GM21381 (cell line): ENCODE data around the gene ERC2.

ENCODE experiments used
- ATAC-seq: cut with Tn5 transposase; IDR thresholded peaks from one replicate; pipeline ENCODE4 v1.9.1; 2021; ENCODE audit warnings: mild to moderate bottlenecking, moderate library complexity; ENCODE audit not compliant: unreplicated experiment

ERC2 gene

GRCh38 chr3:56370991-56371775, 97.1 kb downstream of the ERC2 start:
- ATAC-seq = no peak

- no peak for ATAC-seq
These were observed 98.4 kb downstream of the ERC2 start for GRCh38 chr3:56369914-56370313.

GRCh38 chr3:56368846-56369245, 99.4 kb downstream of the ERC2 start:
- ATAC-seq = no peak

GRCh38 chr3:56366641-56367162, 101.6 kb downstream of the ERC2 start:
- ATAC-seq = no peak

- ATAC-seq = no peak
These were observed 102.2 kb downstream of the ERC2 start for GRCh38 chr3:56365905-56366640.

GRCh38 chr3:56364665-56365064, 103.6 kb downstream of the ERC2 start:
- no peak for ATAC-seq

- no peak for ATAC-seq
These were observed 104.5 kb downstream of the ERC2 start for GRCh38 chr3:56363720-56364119.

GRCh38 chr3:56361731-56362130, 106.5 kb downstream of the ERC2 start:
- ATAC-seq = no peak

- ATAC-seq = no peak
These were observed 111.0 kb downstream of the ERC2 start for GRCh38 chr3:56357266-56357665.

- no peak for ATAC-seq
These were observed 111.5 kb downstream of the ERC2 start for GRCh38 chr3:56356808-56357207.

- no peak for ATAC-seq
These were observed 112.6 kb downstream of the ERC2 start for GRCh38 chr3:56355570-56356185.

- ATAC-seq = no peak
These were observed 116.7 kb downstream of the ERC2 start for GRCh38 chr3:56351537-56351936.

GRCh38 chr3:56347219-56347871, 120.9 kb downstream of the ERC2 start:
- no peak for ATAC-seq

GRCh38 chr3:56342475-56342874, 125.8 kb downstream of the ERC2 start:
- no peak for ATAC-seq

GRCh38 chr3:56339671-56340070, 128.6 kb downstream of the ERC2 start:
- ATAC-seq = no peak

- no peak for ATAC-seq
These were observed 129.0 kb downstream of the ERC2 start for GRCh38 chr3:56339244-56339643.

- ATAC-seq = no peak
These were observed 132.2 kb downstream of the ERC2 start for GRCh38 chr3:56336023-56336422.

- ATAC-seq = no peak
These were observed 143.8 kb downstream of the ERC2 start for GRCh38 chr3:56324473-56324872.

GRCh38 chr3:56323986-56324420, 144.3 kb downstream of the ERC2 start:
- no peak for ATAC-seq

- no peak for ATAC-seq
These were observed 145.4 kb downstream of the ERC2 start for GRCh38 chr3:56322862-56323261.

- ATAC-seq = no peak
These were observed 146.4 kb downstream of the ERC2 start for GRCh38 chr3:56321892-56322291.
